Measurements from ENCODE around the gene CHRNB4. TPM values are rescaled to one million over a fixed set of nuclear protein-coding genes. Genes with fewer than 3 reads are reported as not detected.

CHRNB4 gene
- total and polyA plus RNA-seq, 10 of the 15 experiments (the other 5 are each of a cell fraction or from before 2014, with no cell fraction given): 0.10 TPM; not detected in 9

DNA sequence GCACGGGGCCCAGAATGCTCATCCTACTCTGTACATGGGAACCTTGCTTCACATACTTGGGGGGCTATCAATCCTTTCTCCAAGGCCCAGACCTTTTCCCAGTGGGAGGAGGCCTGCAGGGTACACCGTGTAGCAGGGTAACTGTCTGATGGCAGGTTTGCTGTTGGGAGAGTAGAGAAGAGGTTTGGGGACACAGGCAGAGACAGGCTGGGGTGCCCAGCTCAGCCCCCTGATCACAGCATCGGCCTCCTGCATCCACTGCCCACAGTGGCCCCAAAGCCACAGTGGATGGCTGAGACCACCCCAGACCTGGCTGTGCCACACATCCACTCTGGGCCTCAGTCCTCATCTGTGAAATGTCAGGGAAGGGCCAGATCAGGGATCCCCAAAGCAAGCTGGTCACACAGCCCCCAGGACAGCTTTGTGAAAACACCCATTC, 25.8 kb downstream of the CHRNB4 start:
- ChIA-PET SMC1A (ENCODE audit: uncharacterized antibody, unreplicated experiment) (no interaction called here), RAD21 (ENCODE audit: unreplicated experiment) (interaction anchor here (1.7 kb wide), 1 partner anchor 95 kb away, joined by 3 read pairs; no protein-coding TSS in a partner anchor), CTCF (interaction anchor here (1.4 kb wide), 1 partner anchor 126 kb away, joined by 3 read pairs; no protein-coding TSS in a partner anchor), POLR2A (no interaction called here)
- Histone ChIP-seq H2AFZ (ENCODE audit: control insufficient read depth, low read depth, low read length) (no peak overlapping the region), H3K27ac (ENCODE audit: control insufficient read depth, insufficient read depth) (no peak overlapping the region), H3K4me1 (ENCODE audit: control insufficient read depth, insufficient read depth, low read length) (no peaks in the 10 kb centered on the region), H3K9ac (ENCODE audit: control insufficient read depth, insufficient read depth, low read length) (no peak overlapping the region), H3K4me2 (ENCODE audit: control insufficient read depth, insufficient read depth) (no peak overlapping the region), H3K4me3 (no peak overlapping the region), H3K27me3 (replicated peaks in 1 of 2; ENCODE audit: control insufficient read depth in 2 of 2, insufficient read depth in 2 of 2, low read length in 1 of 2) (peaks cover 5 to 6% of the 10 kb centered on the region in 2 experiments), H3K79me2 (ENCODE audit: control insufficient read depth, insufficient read depth, low read length) (no peaks in the 10 kb centered on the region), H3K9me3 (replicated peaks; ENCODE audit: control insufficient read depth, insufficient read depth, low read length) (no peaks in the 10 kb centered on the region), H3K36me3 (ENCODE audit: control insufficient read depth in 2 of 2, insufficient read depth in 2 of 2, low read length in 1 of 2) (no peaks in the 10 kb centered on the region), H4K20me1 (ENCODE audit: control insufficient read depth, insufficient read depth) (no peaks in the 10 kb centered on the region)
- TF ChIP-seq NFYA (IDR thresholded peaks at IDR 0.05; ENCODE audit: borderline replicate concordance, low read depth, low read length) (no peak), POLR2AphosphoS2 (IDR thresholded peaks at IDR 0.05; ENCODE audit: low read depth, low read length) (no peak), MYC (IDR thresholded peaks at IDR 0.05; ENCODE audit: insufficient read depth, insufficient read length, insufficient replicate concordance, low read length, severe bottlenecking) (no peak), SIX5 (IDR thresholded peaks at IDR 0.05; ENCODE audit: low read depth, low read length, severe bottlenecking) (no peak), KLF5 (IDR thresholded peaks at IDR 0.05; ENCODE audit: partially characterized antibody) (no peak), CHD2 (IDR thresholded peaks at IDR 0.05; ENCODE audit: borderline replicate concordance, low read depth, low read length) (no peak), ZNF384 (IDR thresholded peaks at IDR 0.05; ENCODE audit: borderline replicate concordance, low read depth, low read length) (no peak), TBL1XR1 (IDR thresholded peaks at IDR 0.05; ENCODE audit: low read depth, low read length) (no peak), GATAD2B (conservative IDR thresholded peaks at IDR 0.05; ENCODE audit: low read depth) (no peak), SMAD5 (IDR thresholded peaks at IDR 0.05; ENCODE audit: low read depth) (no peak), ESRRA (IDR thresholded peaks at IDR 0.05; ENCODE audit: low read length) (no peak)
- TF ChIP-seq, protein P1, sequence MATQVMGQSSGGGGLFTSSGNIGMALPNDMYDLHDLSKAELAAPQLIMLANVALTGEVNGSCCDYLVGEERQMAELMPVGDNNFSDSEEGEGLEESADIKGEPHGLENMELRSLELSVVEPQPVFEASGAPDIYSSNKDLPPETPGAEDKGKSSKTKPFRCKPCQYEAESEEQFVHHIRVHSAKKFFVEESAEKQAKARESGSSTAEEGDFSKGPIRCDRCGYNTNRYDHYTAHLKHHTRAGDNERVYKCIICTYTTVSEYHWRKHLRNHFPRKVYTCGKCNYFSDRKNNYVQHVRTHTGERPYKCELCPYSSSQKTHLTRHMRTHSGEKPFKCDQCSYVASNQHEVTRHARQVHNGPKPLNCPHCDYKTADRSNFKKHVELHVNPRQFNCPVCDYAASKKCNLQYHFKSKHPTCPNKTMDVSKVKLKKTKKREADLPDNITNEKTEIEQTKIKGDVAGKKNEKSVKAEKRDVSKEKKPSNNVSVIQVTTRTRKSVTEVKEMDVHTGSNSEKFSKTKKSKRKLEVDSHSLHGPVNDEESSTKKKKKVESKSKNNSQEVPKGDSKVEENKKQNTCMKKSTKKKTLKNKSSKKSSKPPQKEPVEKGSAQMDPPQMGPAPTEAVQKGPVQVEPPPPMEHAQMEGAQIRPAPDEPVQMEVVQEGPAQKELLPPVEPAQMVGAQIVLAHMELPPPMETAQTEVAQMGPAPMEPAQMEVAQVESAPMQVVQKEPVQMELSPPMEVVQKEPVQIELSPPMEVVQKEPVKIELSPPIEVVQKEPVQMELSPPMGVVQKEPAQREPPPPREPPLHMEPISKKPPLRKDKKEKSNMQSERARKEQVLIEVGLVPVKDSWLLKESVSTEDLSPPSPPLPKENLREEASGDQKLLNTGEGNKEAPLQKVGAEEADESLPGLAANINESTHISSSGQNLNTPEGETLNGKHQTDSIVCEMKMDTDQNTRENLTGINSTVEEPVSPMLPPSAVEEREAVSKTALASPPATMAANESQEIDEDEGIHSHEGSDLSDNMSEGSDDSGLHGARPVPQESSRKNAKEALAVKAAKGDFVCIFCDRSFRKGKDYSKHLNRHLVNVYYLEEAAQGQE (IDR thresholded peaks at IDR 0.05; ENCODE audit: low read depth, low read length): no peak
- TF ChIP-seq, protein P2, sequence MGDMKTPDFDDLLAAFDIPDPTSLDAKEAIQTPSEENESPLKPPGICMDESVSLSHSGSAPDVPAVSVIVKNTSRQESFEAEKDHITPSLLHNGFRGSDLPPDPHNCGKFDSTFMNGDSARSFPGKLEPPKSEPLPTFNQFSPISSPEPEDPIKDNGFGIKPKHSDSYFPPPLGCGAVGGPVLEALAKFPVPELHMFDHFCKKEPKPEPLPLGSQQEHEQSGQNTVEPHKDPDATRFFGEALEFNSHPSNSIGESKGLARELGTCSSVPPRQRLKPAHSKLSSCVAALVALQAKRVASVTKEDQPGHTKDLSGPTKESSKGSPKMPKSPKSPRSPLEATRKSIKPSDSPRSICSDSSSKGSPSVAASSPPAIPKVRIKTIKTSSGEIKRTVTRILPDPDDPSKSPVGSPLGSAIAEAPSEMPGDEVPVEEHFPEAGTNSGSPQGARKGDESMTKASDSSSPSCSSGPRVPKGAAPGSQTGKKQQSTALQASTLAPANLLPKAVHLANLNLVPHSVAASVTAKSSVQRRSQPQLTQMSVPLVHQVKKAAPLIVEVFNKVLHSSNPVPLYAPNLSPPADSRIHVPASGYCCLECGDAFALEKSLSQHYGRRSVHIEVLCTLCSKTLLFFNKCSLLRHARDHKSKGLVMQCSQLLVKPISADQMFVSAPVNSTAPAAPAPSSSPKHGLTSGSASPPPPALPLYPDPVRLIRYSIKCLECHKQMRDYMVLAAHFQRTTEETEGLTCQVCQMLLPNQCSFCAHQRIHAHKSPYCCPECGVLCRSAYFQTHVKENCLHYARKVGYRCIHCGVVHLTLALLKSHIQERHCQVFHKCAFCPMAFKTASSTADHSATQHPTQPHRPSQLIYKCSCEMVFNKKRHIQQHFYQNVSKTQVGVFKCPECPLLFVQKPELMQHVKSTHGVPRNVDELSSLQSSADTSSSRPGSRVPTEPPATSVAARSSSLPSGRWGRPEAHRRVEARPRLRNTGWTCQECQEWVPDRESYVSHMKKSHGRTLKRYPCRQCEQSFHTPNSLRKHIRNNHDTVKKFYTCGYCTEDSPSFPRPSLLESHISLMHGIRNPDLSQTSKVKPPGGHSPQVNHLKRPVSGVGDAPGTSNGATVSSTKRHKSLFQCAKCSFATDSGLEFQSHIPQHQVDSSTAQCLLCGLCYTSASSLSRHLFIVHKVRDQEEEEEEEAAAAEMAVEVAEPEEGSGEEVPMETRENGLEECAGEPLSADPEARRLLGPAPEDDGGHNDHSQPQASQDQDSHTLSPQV (IDR thresholded peaks at IDR 0.05): no peak
- WGBS (ENCODE audit: insufficient coverage, insufficient replicate concordance, low lambda C conversion rate, missing lambda C conversion rate): 8% methylated on average over 3 of the region's 3 CpGs
- intact Hi-C loops (cut with micrococcal nuclease; ENCODE audit: unreplicated experiment) (no loop called here), in situ Hi-C loops (cut with MboI) (loop anchor here (5.0 kb wide), 1 partner anchor 92 kb away; no protein-coding TSS in a partner anchor)
- no TSS peak for BruUV-seq (replicated peaks)
- FAIRE-seq (no peak), ATAC-seq (no peak), DNase-seq (ENCODE audit: low read depth, low spot score) (no peak)
